HG03469 (cell line): ENCODE data around the gene PLXNB1.

Source experiments
- ATAC-seq: cut with Tn5 transposase; IDR thresholded peaks from one replicate; pipeline ENCODE4 v1.9.1; 2021; ENCODE audit warnings: mild to moderate bottlenecking, moderate library complexity, moderate number of reproducible peaks; ENCODE audit not compliant: unreplicated experiment

Gene PLXNB1

GRCh38 chr3:48420561-48420960 is 9.3 kb downstream of the PLXNB1 start:
- no peak for ATAC-seq

DNA sequence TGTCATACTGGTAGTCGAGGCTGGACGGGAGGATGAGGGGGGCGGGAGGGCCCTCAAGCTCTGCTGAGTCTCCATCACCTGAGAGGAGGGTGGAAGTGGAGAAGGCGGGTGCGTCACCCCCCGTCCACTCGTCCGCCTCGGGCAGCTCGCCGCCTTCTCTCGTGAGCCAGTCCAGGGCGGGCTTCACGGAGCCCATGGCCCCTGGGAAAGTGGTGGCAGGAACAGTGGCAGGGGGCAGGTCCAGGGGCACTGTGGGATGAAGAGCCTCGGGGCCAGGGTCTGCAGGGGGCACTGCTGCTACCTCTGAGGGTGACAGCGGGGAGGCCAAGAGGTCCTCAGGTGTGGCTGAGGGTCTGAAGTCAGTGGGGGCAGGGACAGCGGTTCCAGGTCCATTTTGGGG is 10.3 kb downstream of the PLXNB1 start:
- ATAC-seq: no peak

DNA sequence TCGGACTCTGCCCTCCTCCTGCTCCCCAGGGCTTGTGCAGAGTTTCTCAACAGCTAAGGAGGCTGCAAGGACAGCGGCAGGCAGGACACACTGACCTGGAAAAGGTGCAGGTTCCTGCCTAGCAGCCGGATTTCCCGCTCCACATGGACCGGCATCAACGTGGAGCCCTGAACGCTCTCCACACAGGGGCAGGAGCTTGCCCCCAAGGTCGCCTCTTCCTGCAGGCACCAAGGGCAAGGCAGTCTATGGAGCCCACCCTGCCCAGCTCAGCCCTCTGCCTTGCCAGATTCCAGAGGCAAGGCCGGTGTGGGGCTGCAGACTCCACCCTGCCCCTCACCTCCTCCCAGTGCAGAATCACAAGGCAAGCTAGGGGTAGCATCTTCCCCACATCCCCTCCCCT is 10.7 kb downstream of the PLXNB1 start:
- ATAC-seq: no peak

GRCh38 chr3:48418651-48419050 is 11.2 kb downstream of the PLXNB1 start:
- ATAC-seq: no peak

- ATAC-seq: no peak
These were observed 11.7 kb downstream of the PLXNB1 start for GRCh38 chr3:48418140-48418539.

GRCh38 chr3:48417529-48418108 is 12.3 kb downstream of the PLXNB1 start:
- no peak for ATAC-seq

DNA sequence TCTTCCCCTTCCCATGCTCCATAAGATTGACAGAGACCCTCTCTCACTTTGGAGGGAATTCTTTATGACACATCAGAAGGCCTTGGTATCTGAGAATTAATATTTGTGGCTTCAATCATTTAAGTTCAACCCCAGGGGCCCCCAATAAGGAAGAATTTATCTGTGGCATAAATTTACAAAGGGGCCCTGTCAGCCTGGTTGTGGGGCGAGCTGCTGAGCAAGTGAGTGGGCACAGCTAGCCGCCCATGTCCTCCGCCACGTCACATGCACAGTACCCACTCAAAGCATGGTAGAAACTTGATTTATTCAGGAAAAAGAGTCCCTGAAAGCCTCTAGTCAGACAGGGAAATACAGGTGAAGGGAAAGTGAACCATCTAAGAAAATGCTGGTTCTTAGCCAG is 13.3 kb downstream of the PLXNB1 start:
- ATAC-seq: no peak

- no peak for ATAC-seq
These were observed 13.8 kb downstream of the PLXNB1 start for GRCh38 chr3:48416091-48416505.

- ATAC-seq: no peak
These were observed 14.5 kb downstream of the PLXNB1 start for GRCh38 chr3:48415251-48415953.

DNA sequence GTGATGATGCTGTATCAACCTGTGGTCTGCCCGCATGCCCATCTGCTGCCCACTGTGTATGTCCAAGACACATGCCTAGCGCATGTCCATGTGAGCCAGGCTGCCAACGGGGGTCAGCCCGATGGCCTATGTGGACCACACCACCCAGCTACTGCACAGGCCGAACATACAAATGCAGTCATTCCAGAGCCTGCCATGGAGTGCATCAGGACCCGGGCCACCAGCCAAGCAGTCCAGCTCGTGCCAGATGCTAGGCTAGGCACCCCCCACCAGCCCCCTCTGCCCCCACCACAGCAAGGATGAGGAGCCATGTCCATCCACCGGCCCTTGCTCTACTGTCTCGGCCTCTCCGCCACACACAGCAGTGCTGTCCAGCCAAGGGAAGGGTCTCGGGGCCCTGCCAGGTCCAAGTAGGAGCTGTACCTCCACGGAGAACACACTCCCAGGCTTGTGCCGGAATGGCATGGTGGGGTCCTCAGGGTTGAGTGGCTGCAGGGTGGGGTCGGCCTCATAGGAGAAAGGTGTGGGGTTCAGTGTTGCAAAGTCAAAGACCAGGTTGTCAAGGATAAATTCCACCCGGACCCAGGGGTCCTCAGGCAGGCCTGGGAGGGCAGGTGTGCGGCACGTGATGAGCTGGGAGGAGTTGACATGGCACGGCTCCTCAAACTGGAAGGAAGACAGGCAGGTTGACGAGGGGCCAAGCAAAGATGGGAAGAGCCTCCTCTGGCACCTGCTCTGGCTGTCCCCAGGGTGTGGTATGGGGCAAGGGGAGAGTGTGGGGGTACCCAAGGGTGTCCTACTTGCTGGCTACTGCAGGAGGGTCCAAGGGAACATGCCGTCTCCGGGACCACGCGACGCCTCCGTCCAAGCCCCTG is 15.3 kb downstream of the PLXNB1 start:
- ATAC-seq: no peak

DNA sequence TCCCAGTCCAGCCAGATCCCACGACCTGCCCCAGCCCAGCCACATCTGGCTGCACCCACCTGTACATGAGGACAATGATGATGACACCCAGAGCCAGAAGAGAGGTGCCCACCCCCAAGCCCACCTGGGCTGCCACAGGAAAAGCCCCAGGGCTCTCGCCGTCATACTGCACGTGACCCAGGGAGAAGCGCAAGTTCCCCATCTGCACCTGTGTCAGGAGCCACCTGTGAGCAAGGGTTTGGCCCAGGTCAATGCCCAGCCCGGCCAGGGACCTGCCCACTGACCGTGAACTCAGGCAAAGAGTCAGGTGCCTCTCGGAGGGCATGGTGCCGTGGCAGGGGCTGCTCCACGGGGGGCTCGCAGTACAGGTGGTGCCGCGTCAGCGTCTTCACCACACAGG is 16.3 kb downstream of the PLXNB1 start:
- ATAC-seq: no peak

DNA sequence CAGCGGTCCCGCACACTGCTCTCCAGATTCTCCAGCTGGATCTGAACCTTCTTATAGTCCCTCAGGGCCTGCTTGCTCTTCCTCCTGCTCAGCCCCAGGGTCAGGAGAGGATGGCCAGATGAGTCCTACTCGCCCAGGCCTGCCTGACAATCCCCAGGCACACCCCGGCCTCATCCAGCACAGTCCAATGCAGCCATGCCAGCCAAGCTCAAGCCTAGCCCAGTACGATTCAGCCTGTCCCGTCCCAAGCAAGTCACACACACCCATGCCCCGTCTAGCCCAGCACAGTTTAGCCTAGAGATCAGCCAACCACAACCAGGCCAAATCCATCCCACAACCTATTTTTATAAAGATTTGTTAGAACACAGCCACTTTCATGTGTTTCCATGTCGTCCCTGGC is 16.8 kb downstream of the PLXNB1 start:
- ATAC-seq: no peak

DNA sequence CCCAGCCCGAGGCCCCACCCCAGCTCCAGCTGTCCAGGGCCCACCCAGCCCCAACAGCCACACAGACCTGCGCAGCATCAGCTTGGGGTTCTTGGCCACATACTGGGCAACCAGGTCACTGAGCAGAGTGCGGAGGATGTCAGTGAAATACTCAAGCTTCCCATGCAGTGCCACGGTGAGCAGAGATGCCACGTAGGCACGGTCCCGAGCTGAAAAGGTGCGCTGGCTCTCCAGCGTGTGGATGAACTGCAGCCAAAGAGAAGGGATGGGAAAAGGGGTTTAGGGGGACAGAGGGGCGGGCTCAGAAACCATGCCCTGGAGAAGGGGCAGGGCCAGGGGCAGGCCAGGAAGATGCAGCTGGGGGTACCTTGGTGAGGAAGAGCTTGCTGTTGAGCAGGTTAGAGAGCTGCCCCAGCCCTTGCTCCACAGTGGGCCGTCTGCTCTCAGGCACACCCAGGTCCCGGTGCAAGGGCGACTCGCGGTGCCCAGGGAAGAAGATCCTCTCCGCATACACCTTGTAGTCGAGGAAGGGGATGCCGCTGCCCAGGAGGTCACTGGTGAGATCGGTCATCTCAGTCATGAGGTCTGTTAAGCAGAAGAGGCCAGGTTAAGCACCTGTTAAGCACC is 17.4 kb downstream of the PLXNB1 start:
- ATAC-seq: no peak

GRCh38 chr3:48411606-48412374 is 18.1 kb downstream of the PLXNB1 start:
- ATAC-seq: no peak

DNA sequence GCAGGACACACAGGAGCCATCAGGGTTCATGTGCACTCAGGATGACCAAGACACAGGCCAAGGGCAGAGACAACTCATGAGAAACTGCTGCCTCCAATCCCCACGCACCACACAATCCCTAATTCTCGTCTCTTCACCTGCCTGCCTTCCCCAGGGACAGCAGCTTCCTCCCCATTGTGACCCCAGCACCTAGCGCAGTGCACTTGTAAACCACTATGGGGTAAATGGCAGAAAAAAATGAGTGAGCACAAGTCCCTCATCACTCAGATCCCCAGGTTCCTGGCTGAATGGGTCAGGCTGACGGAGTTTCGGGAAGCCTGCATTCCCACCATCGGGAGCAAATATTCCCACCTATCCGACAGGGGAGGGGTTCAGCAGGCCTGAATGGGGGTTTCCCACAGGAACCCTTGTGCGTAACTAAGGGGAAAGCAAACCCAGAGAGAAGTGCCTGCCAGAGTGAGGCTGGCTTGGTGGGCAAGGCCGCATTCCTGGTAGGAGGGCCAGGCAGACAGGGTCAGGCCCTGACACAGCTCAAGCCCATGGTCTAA is 18.8 kb downstream of the PLXNB1 start:
- ATAC-seq: no peak

DNA sequence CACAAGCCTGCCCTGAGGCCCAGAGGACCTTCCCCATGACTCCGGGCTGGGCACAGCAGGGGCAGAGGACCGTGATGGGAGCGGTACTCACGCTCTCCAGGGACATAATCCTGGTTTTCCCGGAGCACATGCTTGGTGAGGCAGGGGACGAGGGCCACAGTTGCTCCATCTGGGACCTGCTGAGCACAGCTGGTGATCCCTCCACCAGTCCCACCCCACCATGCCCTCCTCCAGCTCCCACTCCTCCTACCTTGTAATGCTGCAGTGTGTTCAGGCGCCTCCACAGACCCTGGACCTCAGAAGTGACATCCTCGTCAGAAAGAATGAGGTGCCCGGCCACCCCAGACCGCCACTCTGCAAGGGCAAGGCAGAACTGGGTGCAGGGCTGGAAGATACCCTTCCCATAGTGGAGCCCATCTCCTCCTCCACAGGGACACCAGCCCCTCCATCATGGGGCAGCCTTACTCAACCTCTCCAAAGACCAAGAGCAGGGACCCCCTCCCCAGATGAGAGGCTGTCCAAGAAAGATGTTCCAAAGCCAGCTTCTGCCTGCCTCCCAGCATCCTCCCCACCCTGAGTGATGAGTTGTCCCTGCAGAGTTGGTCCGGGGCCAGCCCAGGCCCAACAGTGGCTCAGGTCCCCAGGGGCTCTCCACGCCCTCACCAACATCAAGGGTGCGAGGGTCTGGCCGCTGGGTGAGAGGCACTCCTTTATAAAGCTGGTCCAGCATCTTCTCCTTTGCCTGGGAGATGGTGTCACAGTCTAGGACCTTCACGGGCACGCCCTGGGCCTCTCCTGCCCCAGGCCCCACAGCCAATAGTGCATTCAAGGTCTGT is 19.5 kb downstream of the PLXNB1 start:
- ATAC-seq: no peak

DNA sequence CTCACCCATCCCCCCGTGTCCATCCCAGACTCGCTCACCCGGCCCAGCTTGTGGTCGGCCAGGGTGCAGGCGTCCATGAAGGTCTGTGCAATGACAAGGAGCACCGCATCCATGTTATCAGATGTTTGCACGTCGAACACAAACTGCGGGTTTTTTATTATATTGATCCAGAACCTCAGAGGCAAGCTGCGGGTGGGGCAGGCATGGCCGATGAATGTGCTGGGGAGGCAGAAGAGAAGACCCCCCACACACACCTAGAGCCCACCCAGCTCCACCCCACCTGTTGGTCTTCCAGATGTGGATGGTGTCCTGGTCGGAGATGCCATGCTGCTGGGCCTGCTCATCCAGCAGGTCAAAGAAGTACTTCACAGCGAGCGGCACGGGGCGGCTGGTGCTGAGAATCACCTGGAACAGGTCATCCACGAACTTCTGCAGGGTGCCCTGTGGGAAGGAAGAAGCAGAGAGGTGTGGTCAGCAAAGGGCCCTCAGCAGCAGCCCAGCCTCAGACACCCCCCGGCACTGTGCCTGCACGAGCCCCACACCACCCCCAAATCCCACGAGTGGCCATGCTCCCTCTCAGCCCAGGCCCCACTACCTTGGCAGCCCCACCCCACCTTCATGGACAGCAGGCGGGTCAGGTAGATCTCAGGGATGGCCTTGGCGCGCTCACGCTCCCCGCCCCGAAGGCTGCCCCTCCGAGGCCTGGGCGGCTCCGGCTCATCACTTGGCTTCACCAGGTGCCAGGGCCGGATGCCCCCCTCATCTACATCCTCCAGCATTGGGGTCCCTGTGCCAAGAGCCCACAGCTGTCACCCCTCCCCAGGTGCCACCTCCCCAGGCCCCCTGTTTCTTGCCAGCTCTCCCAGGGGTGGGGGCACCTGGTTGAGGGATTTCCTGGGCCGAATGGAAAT is 20.3 kb downstream of the PLXNB1 start:
- no peak for ATAC-seq

DNA sequence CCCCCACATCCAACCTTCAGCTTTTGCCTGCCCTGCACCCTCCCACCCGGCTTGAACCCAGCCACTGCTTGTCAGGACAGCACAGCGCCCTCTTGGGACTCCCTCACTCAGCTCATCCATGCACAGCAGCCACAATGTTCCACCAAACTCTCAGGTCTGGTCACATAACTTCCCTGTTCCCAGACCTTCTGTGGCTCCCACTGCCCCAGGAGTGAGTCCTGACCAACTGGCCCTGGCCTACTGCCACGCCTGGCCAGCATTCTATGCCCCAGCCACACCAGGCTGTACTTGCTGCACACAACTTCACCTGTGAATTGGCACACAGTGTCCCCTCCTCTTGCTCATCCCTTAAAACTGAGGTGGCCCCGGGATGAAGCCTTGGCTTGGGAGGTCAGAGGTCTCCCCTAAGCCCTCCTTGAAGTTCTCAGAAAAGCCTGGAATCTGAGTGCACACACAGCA is 21.0 kb downstream of the PLXNB1 start:
- no peak for ATAC-seq
